ENCODE data around the gene INHA. TPM values are rescaled to one million over a fixed set of nuclear protein-coding genes. Genes with fewer than 3 reads are reported as not detected.

Gene INHA
- total RNA-seq, 1 experiment from 2014 or later: 0.64 TPM

DNA sequence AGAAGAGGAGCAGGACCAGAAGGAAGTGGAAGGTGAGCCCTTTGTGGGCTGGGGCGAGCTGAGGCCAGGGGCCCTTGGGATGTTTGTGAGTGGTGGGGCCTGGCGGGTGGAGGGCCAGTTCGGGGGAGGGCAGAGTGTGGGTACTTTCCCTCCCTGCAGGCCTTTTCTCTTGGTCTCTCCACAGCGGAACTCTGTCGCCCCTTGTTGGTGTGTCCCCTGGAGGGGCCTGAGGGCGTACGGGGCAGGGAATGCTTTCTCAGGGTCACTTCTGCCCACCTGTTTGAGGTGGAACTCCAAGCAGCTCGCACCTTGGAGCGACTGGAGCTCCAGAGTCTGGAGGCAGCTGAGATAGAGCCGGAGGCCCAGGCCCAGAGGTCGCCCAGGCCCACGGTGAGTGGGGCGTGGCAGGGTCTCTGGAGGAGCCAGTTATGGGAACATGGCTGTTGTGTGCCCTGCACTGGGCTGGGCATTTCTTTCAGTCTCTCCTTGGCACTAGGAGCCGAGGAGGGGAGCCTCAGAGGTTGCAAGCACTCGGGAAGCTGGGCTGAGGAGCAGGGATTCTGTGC lies 36.4 kb downstream of the INHA start:
- DNase-seq (ENCODE audit: extremely low read depth, low read depth): no peak

DNA sequence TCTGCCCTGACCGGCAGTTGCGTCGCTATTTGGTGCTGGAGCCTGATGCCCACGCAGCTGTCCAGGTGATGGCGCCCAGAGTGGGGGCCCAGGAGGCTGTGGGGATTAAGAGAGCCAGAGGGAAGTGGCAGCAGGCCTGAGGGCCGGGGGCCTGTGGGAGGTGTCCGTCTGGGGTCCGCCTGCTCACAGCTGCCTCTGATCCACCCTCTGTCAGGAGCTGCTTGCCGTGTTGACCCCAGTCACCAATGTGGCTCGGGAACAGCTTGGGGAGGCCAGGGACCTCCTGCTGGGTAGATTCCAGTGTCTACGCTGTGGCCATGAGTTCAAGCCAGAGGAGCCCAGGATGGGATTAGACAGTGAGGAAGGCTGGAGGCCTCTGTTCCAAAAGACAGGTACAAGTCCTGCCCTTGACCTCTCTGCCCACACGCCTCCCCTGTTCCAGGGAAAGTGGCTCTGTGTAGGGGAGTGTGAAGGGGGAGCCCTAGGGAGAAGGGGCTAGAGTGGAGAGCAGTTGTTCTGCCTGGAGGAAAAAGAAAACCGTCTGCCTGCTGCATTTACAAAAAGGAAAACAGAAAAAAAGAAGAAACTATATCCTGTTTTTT lies 37.1 kb downstream of the INHA start:
- DNase-seq (ENCODE audit: extremely low read depth, low read depth): no peak

DNA sequence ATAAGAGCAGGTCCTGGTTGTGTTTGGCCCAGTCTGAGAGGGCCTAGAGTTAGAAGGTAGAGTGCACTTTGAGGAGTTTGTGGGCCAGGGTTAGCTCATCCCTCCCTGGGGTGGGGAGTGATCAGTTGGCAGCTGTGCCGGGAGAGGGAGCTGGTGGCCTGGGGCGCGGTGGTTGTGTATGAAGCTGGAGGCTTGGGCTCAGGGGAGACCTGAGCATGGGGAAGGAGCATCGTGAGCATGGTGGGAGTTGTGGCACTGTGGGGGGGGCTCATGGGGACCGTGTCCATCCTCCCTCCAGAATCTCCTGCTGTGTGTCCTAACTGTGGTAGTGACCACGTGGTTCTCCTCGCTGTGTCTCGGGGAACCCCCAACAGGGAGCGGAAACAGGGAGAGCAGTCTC lies 39.2 kb downstream of the INHA start:
- no peak for DNase-seq (ENCODE audit: extremely low read depth, low read depth)

DNA sequence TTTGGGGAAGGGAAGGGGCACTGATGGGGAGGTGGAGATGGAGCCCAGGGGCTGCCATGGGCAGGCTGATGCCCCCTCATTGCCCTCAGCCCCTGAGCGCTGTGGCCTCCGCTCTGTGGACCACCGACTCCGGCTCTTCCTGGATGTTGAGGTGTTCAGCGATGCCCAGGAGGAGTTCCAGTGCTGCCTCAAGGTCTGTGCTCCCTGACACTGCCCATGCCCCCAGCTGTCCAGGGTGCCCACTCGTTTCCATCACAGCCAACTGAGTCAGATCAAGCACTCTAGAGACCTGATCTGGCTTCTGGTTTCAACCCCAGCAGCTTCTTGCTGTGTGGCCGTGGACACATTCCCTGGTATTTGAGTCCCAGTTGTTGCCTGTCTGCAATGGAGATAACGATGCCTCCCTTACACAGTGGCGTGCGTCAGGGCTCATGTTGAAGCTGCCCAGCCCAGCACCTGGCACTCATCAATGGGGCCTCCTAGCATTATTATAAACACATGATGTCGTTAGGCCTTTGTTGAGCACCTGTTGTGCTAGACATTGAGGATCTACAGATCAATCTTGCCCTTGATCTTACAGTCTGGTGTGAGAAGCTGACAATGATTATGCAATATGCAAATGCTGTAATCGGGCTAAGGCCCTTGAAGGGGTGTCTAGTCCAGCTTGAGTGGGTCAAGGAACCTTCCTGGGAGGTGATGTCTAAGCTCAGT lies 39.9 kb downstream of the INHA start:
- DNase-seq (ENCODE audit: extremely low read depth, low read depth): no peak

DNA sequence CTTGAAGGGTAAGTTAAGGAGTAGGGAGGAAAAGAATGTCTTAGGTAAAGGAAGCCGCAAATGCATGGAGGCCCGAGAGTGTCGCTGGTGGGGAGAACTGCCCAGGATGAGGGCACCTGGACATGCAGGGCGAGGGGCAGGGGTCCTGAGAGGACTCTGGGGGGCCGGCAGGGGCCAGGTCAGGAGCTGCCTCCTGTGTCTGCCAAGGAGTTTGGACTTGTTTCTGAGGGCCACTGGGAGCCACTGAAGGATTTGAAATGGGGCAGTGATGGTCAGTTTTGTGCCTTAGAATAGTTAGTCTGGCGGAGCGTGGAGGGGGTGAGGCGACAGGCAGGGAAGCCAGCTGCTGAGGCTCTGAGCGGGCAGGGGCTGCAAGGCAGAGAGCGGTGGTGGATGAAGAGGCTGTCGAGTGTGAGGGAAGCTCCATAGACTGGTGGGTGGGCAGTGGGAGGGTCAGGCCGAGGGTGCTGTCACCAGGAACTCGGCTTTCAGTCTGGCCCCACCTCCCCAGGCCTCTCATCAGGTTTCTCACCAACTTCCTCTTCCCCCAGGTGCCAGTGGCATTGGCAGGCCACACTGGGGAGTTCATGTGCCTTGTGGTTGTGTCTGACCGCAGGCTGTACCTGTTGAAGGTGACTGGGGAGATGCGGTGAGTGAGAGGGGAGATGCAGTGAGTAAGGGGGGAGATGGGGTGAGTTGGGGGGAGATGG lies 40.6 kb downstream of the INHA start:
- DNase-seq (ENCODE audit: extremely low read depth, low read depth): no peak

DNA sequence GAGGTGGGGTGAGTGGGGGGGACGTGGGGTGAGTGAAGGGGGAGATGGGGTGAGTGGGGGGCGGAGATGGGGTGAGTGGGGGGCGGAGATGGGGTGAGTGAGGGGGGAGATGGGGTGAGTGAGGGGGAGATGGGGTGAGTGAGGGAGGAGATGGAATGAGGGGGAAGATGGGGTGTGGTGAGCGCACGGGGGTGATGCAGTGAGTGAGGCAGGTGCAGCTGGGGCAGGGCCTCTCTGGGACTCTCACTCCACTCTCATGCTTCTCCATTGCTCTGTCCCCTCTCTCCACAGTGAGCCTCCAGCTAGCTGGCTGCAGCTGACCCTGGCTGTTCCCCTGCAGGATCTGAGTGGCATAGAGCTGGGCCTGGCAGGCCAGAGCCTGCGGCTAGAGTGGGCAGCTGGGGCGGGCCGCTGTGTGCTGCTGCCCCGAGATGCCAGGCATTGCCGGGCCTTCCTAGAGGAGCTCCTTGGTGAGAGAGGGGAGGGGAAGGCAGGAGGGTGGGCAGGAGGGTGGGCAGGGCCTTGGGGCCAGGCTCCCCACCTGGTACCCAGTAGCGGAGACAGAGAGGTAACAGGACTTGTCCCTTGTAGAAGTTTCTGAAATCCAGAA lies 41.5 kb downstream of the INHA start:
- DNase-seq (ENCODE audit: extremely low read depth, low read depth): no peak

DNA sequence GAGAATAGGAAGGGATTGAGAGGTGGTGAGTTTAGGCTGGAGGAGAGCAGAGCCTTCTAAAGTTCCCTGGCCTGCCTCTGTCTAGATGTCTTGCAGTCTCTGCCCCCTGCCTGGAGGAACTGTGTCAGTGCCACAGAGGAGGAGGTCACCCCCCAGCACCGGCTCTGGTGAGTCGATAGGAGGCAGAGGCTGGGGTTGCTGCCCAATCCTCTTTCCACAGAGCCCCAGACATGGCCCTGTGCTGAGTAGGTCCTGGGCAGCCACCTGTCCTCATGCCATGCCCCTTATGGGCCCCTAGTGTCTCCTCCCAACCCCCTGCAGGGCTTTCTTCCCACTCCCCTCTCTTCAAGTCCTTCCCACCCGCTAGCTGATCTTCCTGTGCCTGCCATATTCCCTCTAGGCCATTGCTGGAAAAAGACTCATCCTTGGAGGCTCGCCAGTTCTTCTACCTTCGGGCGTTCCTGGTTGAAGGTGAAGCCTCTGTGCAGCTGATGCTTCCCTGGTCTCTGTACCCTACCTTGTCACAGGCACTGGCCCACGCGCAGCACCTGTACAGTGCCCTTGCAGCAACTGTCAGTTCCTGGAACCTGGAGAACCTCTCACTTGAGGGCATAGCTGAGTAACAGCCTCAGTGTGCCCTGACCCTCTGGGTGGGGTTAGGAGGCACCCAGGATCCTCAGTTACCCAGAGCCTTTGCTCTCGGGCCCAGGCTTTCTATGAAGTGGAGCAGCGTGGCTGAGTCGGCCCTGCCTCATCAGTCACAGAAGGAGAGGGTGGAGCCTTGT lies 42.2 kb downstream of the INHA start:
- no peak for DNase-seq (ENCODE audit: extremely low read depth, low read depth)

DNA sequence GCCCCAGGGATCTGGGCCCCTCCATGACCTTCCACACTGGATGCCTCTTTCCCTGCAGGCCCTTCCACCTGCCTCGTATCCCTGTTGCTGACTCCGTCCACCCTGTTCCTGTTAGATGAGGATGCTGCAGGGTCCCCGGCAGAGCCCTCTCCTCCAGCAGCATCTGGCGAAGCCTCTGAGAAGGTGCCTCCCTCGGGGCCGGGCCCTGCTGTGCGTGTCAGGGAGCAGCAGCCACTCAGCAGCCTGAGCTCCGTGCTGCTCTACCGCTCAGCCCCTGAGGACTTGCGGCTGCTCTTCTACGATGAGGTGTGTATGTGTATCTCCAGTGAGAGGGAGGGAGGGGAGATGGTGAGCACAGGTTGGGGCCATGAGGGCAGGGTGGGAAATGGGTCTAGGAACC lies 42.9 kb downstream of the INHA start:
- DNase-seq (ENCODE audit: extremely low read depth, low read depth): no peak

DNA sequence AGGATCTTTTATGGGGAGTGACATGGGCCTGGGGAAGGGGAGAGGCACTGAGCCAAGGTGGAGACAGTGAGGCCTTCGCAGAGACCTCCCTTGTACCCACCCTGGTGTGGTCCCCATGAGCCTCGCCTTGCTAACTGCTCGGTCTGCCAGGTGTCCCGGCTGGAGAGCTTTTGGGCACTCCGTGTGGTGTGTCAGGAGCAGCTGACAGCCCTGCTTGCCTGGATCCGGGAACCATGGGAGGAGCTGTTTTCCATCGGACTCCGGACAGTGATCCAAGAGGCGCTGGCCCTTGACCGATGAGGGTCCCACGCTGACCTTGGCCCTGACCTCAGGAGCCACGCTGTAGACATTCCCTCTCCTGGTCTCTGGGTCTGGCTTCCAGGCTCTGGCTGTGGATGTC lies 43.8 kb downstream of the INHA start:
- DNase-seq (ENCODE audit: extremely low read depth, low read depth): no peak

DNA sequence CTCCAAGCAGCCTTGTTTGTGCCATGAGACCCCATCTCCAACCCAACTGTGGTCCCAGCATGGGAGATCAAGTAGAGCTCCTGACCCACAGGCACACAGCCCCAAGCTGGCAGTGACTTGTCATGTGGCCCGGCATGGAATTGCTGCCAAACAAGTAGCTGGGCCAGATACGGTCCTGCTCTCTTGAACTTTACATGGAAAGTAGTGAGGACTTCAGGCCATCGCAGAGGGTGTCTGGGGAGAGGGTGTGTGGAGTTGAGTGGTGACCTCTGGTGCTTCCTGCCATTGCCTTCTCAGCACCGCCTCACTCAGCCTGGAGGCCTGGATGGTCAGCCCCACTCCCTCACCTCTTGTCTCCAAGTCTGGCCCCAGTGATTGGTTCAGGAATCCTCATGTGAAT lies 44.4 kb downstream of the INHA start:
- no peak for DNase-seq (ENCODE audit: extremely low read depth, low read depth)

DNA sequence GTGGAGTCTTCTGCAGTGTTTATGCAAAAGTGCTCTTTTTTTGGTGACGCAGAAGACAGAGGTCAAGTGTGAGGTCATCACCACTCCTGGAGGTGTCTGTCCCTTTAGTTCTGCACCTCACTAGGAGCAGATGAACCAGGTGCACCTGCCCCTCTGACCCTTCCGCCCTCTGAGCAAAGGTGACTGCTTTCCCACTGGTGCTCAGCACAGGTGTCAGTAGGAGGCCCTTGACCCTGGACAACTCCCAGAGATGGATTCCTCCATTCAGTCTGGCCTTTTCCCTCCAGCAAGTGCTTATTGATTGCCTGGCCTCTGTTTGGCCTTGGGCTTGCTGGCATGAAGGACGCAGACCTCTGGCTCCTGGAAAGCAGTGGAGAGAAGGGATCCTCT lies 46.6 kb downstream of the INHA start:
- no peak for DNase-seq (ENCODE audit: extremely low read depth, low read depth)

DNA sequence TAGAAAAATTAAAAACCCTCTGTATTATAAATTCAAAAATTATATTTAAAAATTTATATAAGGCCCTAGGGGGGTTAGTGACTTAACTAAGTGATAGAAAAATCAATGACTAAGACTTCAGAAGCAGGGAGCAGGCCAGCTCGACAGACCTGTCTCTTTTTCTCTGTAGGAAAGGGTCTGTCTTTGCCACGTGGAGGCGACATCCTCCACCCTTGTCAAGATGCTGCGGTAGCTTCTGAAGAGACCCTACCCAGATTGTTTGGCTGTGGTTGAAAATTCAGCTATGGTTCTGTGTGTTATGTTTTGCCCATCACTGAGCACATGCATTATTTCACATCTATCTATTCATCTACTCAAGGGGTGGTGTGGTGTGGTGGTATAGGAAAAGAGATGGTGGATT lies 47.1 kb downstream of the INHA start:
- no peak for DNase-seq (ENCODE audit: extremely low read depth, low read depth)

DNA sequence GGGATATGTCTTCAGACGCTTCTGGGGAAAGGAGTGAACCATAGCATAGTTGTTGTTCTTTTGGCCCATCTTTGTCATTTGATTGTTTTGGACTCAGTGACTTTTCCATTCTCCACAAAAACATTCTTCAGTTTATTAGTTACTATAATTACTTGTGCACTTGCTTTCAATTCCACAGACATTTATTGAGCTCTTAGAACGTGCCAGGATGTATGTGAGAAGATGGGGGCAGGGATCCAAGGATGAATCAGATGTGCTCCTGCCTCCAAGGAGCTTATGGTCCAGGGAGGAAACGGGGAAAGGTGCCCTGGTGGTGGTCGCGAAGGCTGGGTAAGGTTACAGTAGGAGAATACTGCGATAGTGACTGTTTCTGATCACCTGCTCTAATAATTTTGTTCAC lies 48.4 kb downstream of the INHA start:
- no peak for DNase-seq (ENCODE audit: extremely low read depth, low read depth)

DNA sequence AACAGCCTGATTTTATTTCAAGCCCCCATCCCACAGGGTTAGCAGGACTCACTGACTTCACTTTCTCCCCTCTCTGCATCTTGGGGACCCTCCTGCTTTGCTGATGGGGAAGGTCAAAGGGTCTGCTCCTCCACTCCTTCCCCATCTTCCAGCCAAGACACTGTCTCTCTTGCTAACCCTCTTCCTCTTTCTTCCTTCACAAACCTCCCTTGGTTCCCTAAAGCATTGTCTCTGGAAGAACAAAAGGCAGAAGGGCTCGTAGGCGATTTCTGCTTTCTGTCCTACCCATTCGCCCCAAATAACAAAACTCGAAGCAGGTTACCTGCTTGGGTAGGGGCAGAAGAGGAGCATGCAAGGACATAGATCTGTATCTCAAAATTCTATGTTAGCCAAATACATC lies 49.8 kb downstream of the INHA start:
- DNase-seq (ENCODE audit: extremely low read depth, low read depth): no peak

DNA sequence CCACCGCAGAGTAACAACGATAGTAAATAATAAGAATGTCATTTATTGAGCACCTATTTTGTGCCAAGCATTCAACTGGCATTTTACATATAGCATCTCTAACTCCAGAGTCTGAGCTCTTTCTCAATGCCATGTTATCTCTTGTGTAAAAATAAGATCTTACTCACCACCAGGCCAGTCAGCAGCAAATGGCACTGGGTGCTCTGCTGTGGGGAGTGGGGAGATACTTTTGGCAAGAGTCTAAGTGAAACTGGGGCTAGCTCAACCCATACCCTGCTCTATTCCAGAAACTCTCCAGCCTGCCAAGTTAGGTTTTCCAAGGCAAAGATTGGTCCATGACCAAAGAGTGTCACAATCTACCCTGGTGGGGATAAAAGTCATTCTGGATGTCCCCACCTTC lies 50.4 kb downstream of the INHA start:
- no peak for DNase-seq (ENCODE audit: extremely low read depth, low read depth)

DNA sequence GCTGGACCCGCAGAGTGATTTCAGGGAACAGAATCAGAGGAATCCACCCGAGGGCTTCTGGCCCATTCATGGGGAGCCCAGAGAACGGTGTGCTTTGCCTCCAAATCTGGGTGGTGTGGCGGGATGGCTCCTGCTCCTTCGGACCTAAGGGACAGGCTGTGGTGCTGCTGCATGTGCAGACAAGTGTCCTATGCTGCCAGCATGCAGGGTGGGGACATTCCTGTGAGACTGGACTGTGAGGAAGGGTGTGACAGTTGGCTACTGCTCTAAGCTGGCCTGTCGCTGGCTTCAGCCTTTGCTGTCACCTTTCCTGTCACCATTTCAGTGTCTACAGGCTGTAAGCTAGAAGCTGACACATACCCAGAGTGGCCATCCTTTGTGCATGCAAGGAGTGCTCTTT lies 52.5 kb downstream of the INHA start:
- DNase-seq (ENCODE audit: extremely low read depth, low read depth): no peak

DNA sequence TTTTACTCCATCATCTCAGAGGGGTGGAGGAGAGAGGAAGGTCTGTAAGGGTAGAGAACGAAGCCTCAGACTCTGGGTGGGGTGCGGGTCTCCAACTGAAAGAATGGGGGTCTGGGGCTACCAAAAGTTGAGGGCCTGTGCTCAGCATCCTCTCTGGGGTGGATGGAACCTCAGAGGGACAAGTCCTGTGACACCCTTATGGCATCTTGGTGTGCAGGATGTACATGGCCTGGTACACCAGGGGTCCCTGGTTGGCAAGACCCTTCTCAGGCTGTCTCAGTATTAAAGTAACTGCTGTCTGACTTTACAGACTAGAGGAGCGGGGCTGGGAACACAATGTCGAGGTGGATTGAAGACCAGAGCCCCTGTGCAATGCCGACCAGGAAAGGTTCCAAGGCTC lies 53.1 kb downstream of the INHA start:
- DNase-seq (ENCODE audit: extremely low read depth, low read depth): no peak

Data from NCI-H460 (cell line).